ENCODE measurements around the gene RHOT1.

DNA sequence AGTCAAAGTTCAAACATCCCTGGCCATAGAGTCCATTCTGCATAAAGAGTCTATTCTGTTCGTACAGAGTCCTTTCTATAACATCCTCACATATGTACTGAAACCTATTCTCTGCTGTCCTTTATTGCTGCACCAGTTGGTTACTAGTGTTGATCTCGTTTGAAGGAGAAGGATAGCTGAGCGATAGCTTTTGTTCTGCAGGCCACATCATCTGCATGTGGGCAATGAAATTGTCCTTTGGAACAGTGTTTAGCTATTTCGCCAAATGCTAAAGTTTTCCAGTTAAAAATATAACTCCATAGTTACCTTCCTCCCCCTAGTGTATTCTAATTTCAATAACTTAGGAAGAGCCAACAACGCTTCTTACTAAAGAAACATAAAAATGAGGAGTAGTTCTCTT is 6.0 kb downstream of the RHOT1 start:
- TF ChIP-seq POLR2AphosphoS5 (IDR thresholded peaks at IDR 0.05; ENCODE audit: low read depth, low read length) (no peak), TCF7L2 (IDR thresholded peaks at IDR 0.05; ENCODE audit: low read depth, low read length) (no peak)
- TF ChIP-seq, protein P1, sequence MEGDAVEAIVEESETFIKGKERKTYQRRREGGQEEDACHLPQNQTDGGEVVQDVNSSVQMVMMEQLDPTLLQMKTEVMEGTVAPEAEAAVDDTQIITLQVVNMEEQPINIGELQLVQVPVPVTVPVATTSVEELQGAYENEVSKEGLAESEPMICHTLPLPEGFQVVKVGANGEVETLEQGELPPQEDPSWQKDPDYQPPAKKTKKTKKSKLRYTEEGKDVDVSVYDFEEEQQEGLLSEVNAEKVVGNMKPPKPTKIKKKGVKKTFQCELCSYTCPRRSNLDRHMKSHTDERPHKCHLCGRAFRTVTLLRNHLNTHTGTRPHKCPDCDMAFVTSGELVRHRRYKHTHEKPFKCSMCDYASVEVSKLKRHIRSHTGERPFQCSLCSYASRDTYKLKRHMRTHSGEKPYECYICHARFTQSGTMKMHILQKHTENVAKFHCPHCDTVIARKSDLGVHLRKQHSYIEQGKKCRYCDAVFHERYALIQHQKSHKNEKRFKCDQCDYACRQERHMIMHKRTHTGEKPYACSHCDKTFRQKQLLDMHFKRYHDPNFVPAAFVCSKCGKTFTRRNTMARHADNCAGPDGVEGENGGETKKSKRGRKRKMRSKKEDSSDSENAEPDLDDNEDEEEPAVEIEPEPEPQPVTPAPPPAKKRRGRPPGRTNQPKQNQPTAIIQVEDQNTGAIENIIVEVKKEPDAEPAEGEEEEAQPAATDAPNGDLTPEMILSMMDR (IDR thresholded peaks at IDR 0.05) = no peak
- TF ChIP-seq, protein P2, sequence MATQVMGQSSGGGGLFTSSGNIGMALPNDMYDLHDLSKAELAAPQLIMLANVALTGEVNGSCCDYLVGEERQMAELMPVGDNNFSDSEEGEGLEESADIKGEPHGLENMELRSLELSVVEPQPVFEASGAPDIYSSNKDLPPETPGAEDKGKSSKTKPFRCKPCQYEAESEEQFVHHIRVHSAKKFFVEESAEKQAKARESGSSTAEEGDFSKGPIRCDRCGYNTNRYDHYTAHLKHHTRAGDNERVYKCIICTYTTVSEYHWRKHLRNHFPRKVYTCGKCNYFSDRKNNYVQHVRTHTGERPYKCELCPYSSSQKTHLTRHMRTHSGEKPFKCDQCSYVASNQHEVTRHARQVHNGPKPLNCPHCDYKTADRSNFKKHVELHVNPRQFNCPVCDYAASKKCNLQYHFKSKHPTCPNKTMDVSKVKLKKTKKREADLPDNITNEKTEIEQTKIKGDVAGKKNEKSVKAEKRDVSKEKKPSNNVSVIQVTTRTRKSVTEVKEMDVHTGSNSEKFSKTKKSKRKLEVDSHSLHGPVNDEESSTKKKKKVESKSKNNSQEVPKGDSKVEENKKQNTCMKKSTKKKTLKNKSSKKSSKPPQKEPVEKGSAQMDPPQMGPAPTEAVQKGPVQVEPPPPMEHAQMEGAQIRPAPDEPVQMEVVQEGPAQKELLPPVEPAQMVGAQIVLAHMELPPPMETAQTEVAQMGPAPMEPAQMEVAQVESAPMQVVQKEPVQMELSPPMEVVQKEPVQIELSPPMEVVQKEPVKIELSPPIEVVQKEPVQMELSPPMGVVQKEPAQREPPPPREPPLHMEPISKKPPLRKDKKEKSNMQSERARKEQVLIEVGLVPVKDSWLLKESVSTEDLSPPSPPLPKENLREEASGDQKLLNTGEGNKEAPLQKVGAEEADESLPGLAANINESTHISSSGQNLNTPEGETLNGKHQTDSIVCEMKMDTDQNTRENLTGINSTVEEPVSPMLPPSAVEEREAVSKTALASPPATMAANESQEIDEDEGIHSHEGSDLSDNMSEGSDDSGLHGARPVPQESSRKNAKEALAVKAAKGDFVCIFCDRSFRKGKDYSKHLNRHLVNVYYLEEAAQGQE (IDR thresholded peaks at IDR 0.05; ENCODE audit: insufficient read depth in 1 of 2, low read depth in 2 of 2, low read length in 1 of 2) = no peak

All from Panc1 (cell line).